Esophagus muscularis mucosa (tissue), 4 donors: ENCODE data around the gene PAX3. TPM values are rescaled to one million over a fixed set of nuclear protein-coding genes. Genes with fewer than 3 reads are reported as not detected.

Experiments
- DNase-seq: peaks from one replicate; pipeline ENCODE4 v3.0.0-alpha.2; 2017; ENCODE audit errors: extremely low spot score
- H3K27ac ChIP-seq, 4 donors: fragments of 200-600 bp; sonication (generic); replicated peaks in 1 of 4; 1 replicate in 3 of 4; 2 replicates in 1 of 4; pipeline ENCODE4 v1.5.1; 2016 to 2019; ENCODE audit warnings: mild to moderate bottlenecking in 1 of 4
- H3K27me3 ChIP-seq, 4 donors: fragments of 200-600 bp; sonication (generic); one replicate each; pipeline versions ENCODE4 v1.5.1 to v1.6.0; 2016 to 2019
- H3K36me3 ChIP-seq, 4 donors: fragments of 200-600 bp; sonication (generic); one replicate each; pipeline ENCODE4 v1.5.1; 2016 to 2019
- H3K4me1 ChIP-seq, 4 donors: fragments of 200-600 bp; sonication (generic); one replicate each; pipeline ENCODE4 v1.5.1; 2016 to 2019
- H3K4me3 ChIP-seq, 4 donors: fragments of 200-600 bp; sonication (generic); 1 replicate in 2 of 4; 2 replicates in 2 of 4; pipeline ENCODE4 v1.5.1; 2016 to 2019; ENCODE audit warnings: mild to moderate bottlenecking in 4 of 4, moderate library complexity in 1 of 4
- H3K9me3 ChIP-seq, 4 donors: fragments of 200-600 bp; sonication (generic); 1 replicate in 3 of 4; 2 replicates in 1 of 4; pipeline ENCODE4 v1.5.1; 2016 to 2019
- EP300 ChIP-seq: sonication (generic); formaldehyde crosslinking; IDR thresholded peaks from one replicate; pipeline ENCODE4 v1.6.1; 2017; ENCODE audit warnings: antibody characterized with exemption
- POLR2A ChIP-seq: fragments of 450-650 bp; IDR thresholded peaks from one replicate; pipeline ENCODE4 v1.6.1; 2017; ENCODE audit warnings: antibody characterized with exemption, moderate library complexity, mild to moderate bottlenecking, low read depth
- POLR2AphosphoS5 ChIP-seq, 2 donors: sonication (generic); formaldehyde crosslinking; IDR thresholded peaks; one replicate each; pipeline ENCODE4 v1.6.1; 2017; ENCODE audit warnings: antibody characterized with exemption in 2 of 2
- WGBS: methylation state at CpG from one replicate; pipeline ENCODE4 v1.1.5; 2018; 5-methylcytosine and 5-hydroxymethylcytosine counted together
- intact Hi-C: fragments of 100-400 bp; cut with DNase I; formaldehyde crosslinking; loops from one replicate; pipeline ENCODE4 v1.15.1; 2023
- total RNA-seq, 4 donors: library from RNA; depleted of rRNA; stranded (reverse); fragments of >200 nt; gene quantifications; one replicate each; pipeline versions ENCODE4 v1.1.0 to v1.2.1, GENCODE V29; 2016
- TF ChIP-seq, protein P1 (sequence below), 3 experiments: fragments of 200-600 bp in 2 of 3; fragments of 450-650 bp in 1 of 3; sonication (generic) in 2 of 3; IDR thresholded peaks; one replicate each; pipeline ENCODE4 v1.5.1; 2017 to 2019; ENCODE audit warnings: antibody characterized with exemption in 3 of 3, mild to moderate bottlenecking in 2 of 3, moderate library complexity in 1 of 3

PAX3 gene
- total RNA-seq, 4 donors from 2014 or later = not detected

DNA sequence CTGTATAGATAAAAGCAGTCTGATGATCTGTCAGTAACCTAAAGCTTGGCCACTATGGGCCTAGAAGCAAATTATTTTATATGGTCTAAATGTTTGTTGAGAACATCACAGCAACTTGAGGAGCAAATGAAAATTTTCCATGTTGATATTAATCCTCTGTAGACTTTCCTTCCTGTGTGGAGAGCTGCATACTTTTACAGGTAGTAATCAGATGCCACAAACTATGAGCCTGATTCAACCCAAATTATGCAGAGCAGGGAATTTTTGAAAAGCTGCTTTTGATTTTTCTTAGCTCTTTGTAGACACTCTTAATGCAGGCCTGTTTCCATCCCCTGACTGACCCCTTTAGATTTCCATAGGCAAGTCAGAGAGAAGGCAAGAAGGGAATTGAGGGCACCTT is 17.3 kb downstream of the PAX3 start:
- Histone ChIP-seq H3K9me3 (no peaks in the 10 kb centered on the region), H3K4me1 (no peaks in the 10 kb centered on the region), H3K4me3 (no peak overlapping the region), H3K36me3 (no peaks in the 10 kb centered on the region), H3K27me3 (peaks cover 0 to 79% (median 12%) of the 10 kb centered on the region in 4 donors), H3K27ac (no peak overlapping the region)
- intact Hi-C loops = no loop called here
- TF ChIP-seq POLR2AphosphoS5 (IDR thresholded peaks at IDR 0.05) = no peak
- no peak for TF ChIP-seq EP300
- DNase-seq = no peak

DNA sequence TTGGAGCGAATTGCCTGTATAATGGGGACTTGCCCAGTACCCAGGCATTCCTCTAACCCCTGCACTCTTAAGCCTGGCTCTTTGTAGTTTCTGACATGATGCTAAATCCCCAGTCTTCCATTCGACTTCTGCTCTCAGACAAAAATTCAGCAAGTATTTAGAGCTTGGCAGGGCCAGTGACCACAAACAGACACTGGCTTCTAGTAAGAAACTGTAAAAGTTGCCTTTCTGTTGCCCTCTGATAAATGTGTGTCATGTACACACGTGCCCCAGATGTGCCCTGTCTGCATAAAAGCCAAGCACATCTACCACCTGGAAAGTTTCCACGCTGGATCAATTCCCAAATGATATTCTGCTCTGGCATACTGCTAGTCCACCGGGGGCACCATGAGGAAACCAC is 18.0 kb downstream of the PAX3 start:
- no peaks in the 10 kb centered on the region for H3K36me3 ChIP-seq
- no peak overlapping the region for H3K27ac ChIP-seq
- no peak for TF ChIP-seq POLR2AphosphoS5 (IDR thresholded peaks at IDR 0.05)
- no peak for TF ChIP-seq POLR2A
- TF ChIP-seq, protein P1, sequence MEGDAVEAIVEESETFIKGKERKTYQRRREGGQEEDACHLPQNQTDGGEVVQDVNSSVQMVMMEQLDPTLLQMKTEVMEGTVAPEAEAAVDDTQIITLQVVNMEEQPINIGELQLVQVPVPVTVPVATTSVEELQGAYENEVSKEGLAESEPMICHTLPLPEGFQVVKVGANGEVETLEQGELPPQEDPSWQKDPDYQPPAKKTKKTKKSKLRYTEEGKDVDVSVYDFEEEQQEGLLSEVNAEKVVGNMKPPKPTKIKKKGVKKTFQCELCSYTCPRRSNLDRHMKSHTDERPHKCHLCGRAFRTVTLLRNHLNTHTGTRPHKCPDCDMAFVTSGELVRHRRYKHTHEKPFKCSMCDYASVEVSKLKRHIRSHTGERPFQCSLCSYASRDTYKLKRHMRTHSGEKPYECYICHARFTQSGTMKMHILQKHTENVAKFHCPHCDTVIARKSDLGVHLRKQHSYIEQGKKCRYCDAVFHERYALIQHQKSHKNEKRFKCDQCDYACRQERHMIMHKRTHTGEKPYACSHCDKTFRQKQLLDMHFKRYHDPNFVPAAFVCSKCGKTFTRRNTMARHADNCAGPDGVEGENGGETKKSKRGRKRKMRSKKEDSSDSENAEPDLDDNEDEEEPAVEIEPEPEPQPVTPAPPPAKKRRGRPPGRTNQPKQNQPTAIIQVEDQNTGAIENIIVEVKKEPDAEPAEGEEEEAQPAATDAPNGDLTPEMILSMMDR (IDR thresholded peaks at IDR 0.05) = no peak
- no peak for TF ChIP-seq EP300
- WGBS = 75% methylated on average over 5 of the region's 5 CpGs
- H3K4me3 ChIP-seq = no peak overlapping the region
- H3K27me3 ChIP-seq = peaks cover 0 to 78% (median 9%) of the 10 kb centered on the region in 4 donors
- intact Hi-C loops = no loop called here
- no peaks in the 10 kb centered on the region for H3K9me3 ChIP-seq
- DNase-seq = no peak
- no peaks in the 10 kb centered on the region for H3K4me1 ChIP-seq

DNA sequence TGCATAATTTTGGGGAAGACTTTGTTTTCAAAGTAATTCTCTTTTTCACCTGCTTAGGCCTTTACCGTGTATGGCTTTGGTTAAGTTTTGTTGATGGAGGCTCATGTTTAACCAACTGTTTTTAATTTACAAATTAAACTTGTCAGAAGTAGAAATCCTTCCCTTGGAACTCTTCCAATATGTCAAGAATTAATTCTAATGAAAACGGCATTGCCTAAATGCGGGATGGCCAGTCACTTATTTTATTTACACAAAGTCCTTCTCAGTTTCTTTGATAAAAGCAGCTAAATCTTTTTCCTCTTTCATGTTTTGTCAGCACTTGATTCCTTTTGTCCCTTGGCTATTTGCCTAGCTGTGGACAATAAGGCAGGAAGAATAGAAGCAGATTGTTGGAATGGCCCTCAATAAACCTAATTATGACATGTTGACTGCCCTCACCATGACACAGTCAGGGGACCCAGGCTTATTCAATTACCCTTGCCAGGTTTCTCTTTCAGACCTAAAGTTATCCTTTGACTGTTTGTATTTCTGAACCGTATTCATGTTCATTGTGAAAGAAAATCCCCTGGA is 26.3 kb downstream of the PAX3 start:
- intact Hi-C loops = no loop called here
- no peak overlapping the region for H3K27ac ChIP-seq
- no peaks in the 10 kb centered on the region for H3K9me3 ChIP-seq
- H3K36me3 ChIP-seq = no peaks in the 10 kb centered on the region
- H3K27me3 ChIP-seq = peaks cover 0 to 54% (median 0%) of the 10 kb centered on the region in 4 donors
- 62% methylated on average over 4 of the region's 4 CpGs for WGBS
- H3K4me3 ChIP-seq = no peak overlapping the region
- TF ChIP-seq, protein P1 (IDR thresholded peaks at IDR 0.05) = no peak
- no peaks in the 10 kb centered on the region for H3K4me1 ChIP-seq
- DNase-seq = no peak

DNA sequence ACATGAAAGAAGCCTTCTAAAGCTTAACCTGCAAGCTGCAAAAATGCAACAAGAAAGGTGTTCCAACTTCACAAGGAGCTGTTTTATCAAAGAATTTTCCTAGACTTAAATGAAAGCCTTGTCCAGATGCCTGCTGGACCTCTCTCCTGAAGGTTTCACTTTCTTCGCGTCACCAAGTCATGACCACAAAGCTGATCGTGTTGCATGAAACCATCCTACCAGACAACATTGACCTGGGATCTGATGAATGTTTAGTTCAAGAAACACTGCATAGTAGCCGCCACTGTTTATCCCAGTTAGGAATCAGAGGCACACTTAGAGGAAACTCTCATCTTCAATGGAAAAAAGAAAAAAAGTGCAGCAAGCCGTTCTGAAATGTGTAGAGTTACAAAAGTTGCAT is 26.9 kb downstream of the PAX3 start:
- intact Hi-C loops = no loop called here
- peaks cover 0 to 52% (median 0%) of the 10 kb centered on the region in 4 donors for H3K27me3 ChIP-seq

DNA sequence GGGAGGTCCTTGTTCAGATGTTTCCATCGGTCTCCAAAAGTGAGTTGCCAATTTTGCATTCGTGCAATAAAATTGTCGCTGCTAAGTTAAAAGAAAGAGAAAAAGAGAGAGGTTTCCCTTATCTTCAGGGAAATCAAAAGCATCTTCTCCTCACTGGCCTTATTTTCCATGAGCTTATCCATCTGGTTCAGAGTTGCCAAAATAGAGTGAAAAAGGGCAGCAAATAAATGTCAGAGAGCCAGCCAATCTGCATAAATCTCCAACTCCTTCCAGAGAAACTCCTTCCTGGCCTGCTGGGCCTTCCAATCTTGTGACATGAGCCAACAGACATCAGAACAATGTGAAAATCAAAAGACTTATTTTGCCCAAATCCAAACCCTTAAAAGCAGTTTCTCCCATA is 28.4 kb downstream of the PAX3 start:
- Histone ChIP-seq H3K36me3 (no peaks in the 10 kb centered on the region), H3K9me3 (no peaks in the 10 kb centered on the region), H3K27ac (no peak overlapping the region), H3K27me3 (peaks cover 0 to 57% (median 0%) of the 10 kb centered on the region in 4 donors), H3K4me3 (no peak overlapping the region), H3K4me1 (no peaks in the 10 kb centered on the region)
- TF ChIP-seq, protein P1 (IDR thresholded peaks at IDR 0.05) = no peak
- TF ChIP-seq POLR2A (no peak), POLR2AphosphoS5 (IDR thresholded peaks at IDR 0.05) (no peak), EP300 (no peak)
- intact Hi-C loops = no loop called here
- no peak for DNase-seq
- WGBS = 76% methylated on average over 3 of the region's 3 CpGs

More for the DNA sequence above, 26.9 kb downstream of the PAX3 start:
- Histone ChIP-seq H3K4me1 (no peaks in the 10 kb centered on the region), H3K36me3 (no peaks in the 10 kb centered on the region), H3K9me3 (no peaks in the 10 kb centered on the region), H3K4me3 (no peak overlapping the region), H3K27ac (no peak overlapping the region)
- DNase-seq = no peak
- WGBS = 76% methylated on average over 5 of the region's 5 CpGs
- no peak for TF ChIP-seq POLR2A
- TF ChIP-seq, protein P1 (IDR thresholded peaks at IDR 0.05) = no peak
- no peak for TF ChIP-seq POLR2AphosphoS5 (IDR thresholded peaks at IDR 0.05)
- no peak for TF ChIP-seq EP300
